ENCODE measurements around the gene FHOD1.
A peak's percentile ranks its signal among the peaks of the same experiment; 100 is the strongest.

The FHOD1 gene

GRCh38 chr16:67247192-67248072 is at the start of gene FHOD1:
Gene FHOD1 (minus strand): TSS chr16:67247481. CDS start chr16:67247410, 71 bp downstream.
- peak; percentile 95 for DNase-seq

GRCh38 chr16:67296420-67296819 is 49.1 kb upstream of the FHOD1 start:
- no peak for DNase-seq

- DNase-seq, result no peak
Observed at GRCh38 chr16:67294938-67295361, 47.7 kb upstream of the FHOD1 start.

- DNase-seq, result no peak
Observed at GRCh38 chr16:67294171-67294757, 47.0 kb upstream of the FHOD1 start.

GRCh38 chr16:67291461-67291860 is 44.2 kb upstream of the FHOD1 start:
- DNase-seq, result no peak

- DNase-seq, result no peak
Observed at GRCh38 chr16:67287960-67288359, 40.7 kb upstream of the FHOD1 start.

- DNase-seq, result no peak
Observed at GRCh38 chr16:67286441-67287235, 39.4 kb upstream of the FHOD1 start.

- no peak for DNase-seq
Observed at GRCh38 chr16:67284699-67285646, 37.7 kb upstream of the FHOD1 start.

- no peak for DNase-seq
Observed at GRCh38 chr16:67283826-67284555, 36.7 kb upstream of the FHOD1 start.

- no peak for DNase-seq
Observed at GRCh38 chr16:67283039-67283825, 36.0 kb upstream of the FHOD1 start.

- no peak for DNase-seq
Observed at GRCh38 chr16:67282447-67282805, 35.1 kb upstream of the FHOD1 start.

GRCh38 chr16:67281536-67282446 is 34.5 kb upstream of the FHOD1 start:
- no peak for DNase-seq

GRCh38 chr16:67280090-67281015 is 33.1 kb upstream of the FHOD1 start:
- no peak for DNase-seq

- peak; percentile 82 for DNase-seq
Observed at GRCh38 chr16:67279296-67280089, 32.2 kb upstream of the FHOD1 start, which contains the start of gene PLEKHG4. Gene PLEKHG4 (plus strand): TSS chr16:67279532. CDS start chr16:67280045, 513 bp downstream.

GRCh38 chr16:67278773-67279295 is 31.6 kb upstream of the FHOD1 start:
- peak; percentile 12 for DNase-seq

- no peak for DNase-seq
Observed at GRCh38 chr16:67277999-67278772, 30.9 kb upstream of the FHOD1 start.
